ENCODE data around the gene IKBKG.
"Not testable (repeated sequence)": the region's sequence is repeated elsewhere in the genome, so short reads cannot be mapped to it uniquely, and the experiment has no call there.

Gene IKBKG

GRCh38 chrX:154605566-154605965, 58.1 kb downstream of the IKBKG start:
- no peak for DNase-seq (ENCODE audit: low spot score)

GRCh38 chrX:154607370-154607769, 60.0 kb downstream of the IKBKG start:
- DNase-seq (ENCODE audit: low spot score): no peak

- DNase-seq (ENCODE audit: low spot score): not testable (repeated sequence)
These were observed 60.6 kb downstream of the IKBKG start for GRCh38 chrX:154607976-154608375.

GRCh38 chrX:154608823-154609222, 61.4 kb downstream of the IKBKG start:
- not testable (repeated sequence) for DNase-seq (ENCODE audit: low spot score)

- not testable (repeated sequence) for DNase-seq (ENCODE audit: low spot score)
These were observed 63.7 kb downstream of the IKBKG start for GRCh38 chrX:154611146-154611545.

- not testable (repeated sequence) for DNase-seq (ENCODE audit: low spot score)
These were observed 66.2 kb downstream of the IKBKG start for GRCh38 chrX:154613586-154613985.
